Muscle of back (tissue), 11 donors: Measurements from ENCODE around the gene PARVB. TPM values are rescaled to one million over a fixed set of nuclear protein-coding genes. Genes with fewer than 3 reads are reported as not detected.
"Not testable (repeated sequence)": the region's sequence is repeated elsewhere in the genome, so short reads cannot be mapped to it uniquely, and the experiment has no call there.

Experiments used
- DNase-seq, 3 donors: peaks; one replicate each; pipeline versions ENCODE4 v3.0.0 to v3.0.0-alpha.2; 2013
- polyA plus RNA-seq, 10 donors: library from polyadenylated mRNA; unstranded; fragments of 120-200 nt; gene quantifications; one replicate each; pipeline ENCODE4 v1.2.1, GENCODE V29; 2013; ENCODE audit not compliant: insufficient read length in 10 of 10

PARVB gene
- polyA plus RNA-seq, 10 donors = 31.4 to 42.7 (median 39.0) TPM

- DNase-seq = peak in 1 of 3 donors; percentile 16
Observed at GRCh38 chr22:43996170-43996980, 27.7 kb upstream of the PARVB start.

- DNase-seq = no peak
Observed at GRCh38 chr22:43996981-43997265, 27.2 kb upstream of the PARVB start.

GRCh38 chr22:43998679-43999264 is 25.3 kb upstream of the PARVB start:
- DNase-seq = no peak

GRCh38 chr22:43999378-43999777 is 24.7 kb upstream of the PARVB start:
- no peak for DNase-seq

GRCh38 chr22:44000123-44000522 is 24.0 kb upstream of the PARVB start:
- no peak for DNase-seq

GRCh38 chr22:44001521-44001920 is 22.6 kb upstream of the PARVB start:
- DNase-seq = peak in 1 of 3 donors; percentile 19

GRCh38 chr22:44002324-44002723 is 21.8 kb upstream of the PARVB start:
- DNase-seq = no peak

- no peak for DNase-seq
Observed at GRCh38 chr22:44002997-44003396, 21.1 kb upstream of the PARVB start.

- peak in 1 of 3 donors; percentile 41 for DNase-seq
Observed at GRCh38 chr22:44003405-44004103, 20.5 kb upstream of the PARVB start.

GRCh38 chr22:44004104-44004460 is 20.0 kb upstream of the PARVB start:
- no peak for DNase-seq

GRCh38 chr22:44005524-44005923 is 18.6 kb upstream of the PARVB start:
- no peak for DNase-seq

GRCh38 chr22:44012162-44012561 is 11.9 kb upstream of the PARVB start:
- no peak for DNase-seq

- no peak for DNase-seq
Observed at GRCh38 chr22:44012591-44012990, 11.5 kb upstream of the PARVB start.

- DNase-seq = no peak
Observed at GRCh38 chr22:44014241-44014640, 9.9 kb upstream of the PARVB start.

- not testable (repeated sequence) for DNase-seq
Observed at GRCh38 chr22:44016586-44016985, 7.5 kb upstream of the PARVB start.

GRCh38 chr22:44018594-44018993 is 5.5 kb upstream of the PARVB start:
- DNase-seq = no peak

GRCh38 chr22:44019416-44019815 is 4.7 kb upstream of the PARVB start:
- DNase-seq = no peak

GRCh38 chr22:44019846-44020245 is 4.3 kb upstream of the PARVB start:
- DNase-seq = no peak

GRCh38 chr22:44020981-44021380 is 3.1 kb upstream of the PARVB start:
- no peak for DNase-seq

GRCh38 chr22:44023404-44024287 is 456 bp upstream of the PARVB start:
- DNase-seq = peak in 1 of 3 donors; percentile 68

GRCh38 chr22:44025171-44026065 is 1.3 kb downstream of the PARVB start:
- DNase-seq = peak in 1 of 3 donors; percentile 38
